Parathyroid adenoma (tissue), 2 donors: ENCODE measurements around the gene SPTAN1.

Source experiments
- H2AFZ ChIP-seq: fragments of 300-600 bp; sonication (generic); one replicate; pipeline ENCODE4 v1.7.0; 2017; ENCODE audit warnings: antibody characterized with exemption, mild to moderate bottlenecking
- H3K27ac ChIP-seq: fragments of 300-600 bp; sonication (generic); one replicate; pipeline ENCODE4 v1.7.0; 2017
- H3K27me3 ChIP-seq: fragments of 300-600 bp; sonication (generic); one replicate; pipeline ENCODE4 v1.7.0; 2017; ENCODE audit warnings: low read length; ENCODE audit not compliant: control insufficient read depth, insufficient read depth
- H3K36me3 ChIP-seq: fragments of 300-600 bp; sonication (generic); one replicate; pipeline ENCODE4 v1.7.0; 2017; ENCODE audit warnings: low read length; ENCODE audit not compliant: control insufficient read depth, insufficient read depth
- H3K4me1 ChIP-seq: fragments of 300-600 bp; sonication (generic); one replicate; pipeline ENCODE4 v1.7.0; 2017; ENCODE audit warnings: control low read depth
- H3K4me2 ChIP-seq: fragments of 300-600 bp; sonication (generic); one replicate; pipeline ENCODE4 v1.7.0; 2017; ENCODE audit warnings: low read length
- H3K4me3 ChIP-seq: fragments of 300-600 bp; sonication (generic); one replicate; pipeline ENCODE4 v1.7.0; 2017; ENCODE audit warnings: low read depth, low read length
- H3K79me2 ChIP-seq: fragments of 300-600 bp; sonication (generic); one replicate; pipeline ENCODE4 v1.7.0; 2017; ENCODE audit warnings: control low read depth
- H3K9ac ChIP-seq: fragments of 300-600 bp; sonication (generic); one replicate; pipeline ENCODE4 v1.7.0; 2017; ENCODE audit warnings: mild to moderate bottlenecking
- H3K9me3 ChIP-seq: fragments of 300-600 bp; sonication (generic); one replicate; pipeline ENCODE4 v1.7.0; 2017; ENCODE audit warnings: low read length; ENCODE audit not compliant: control insufficient read depth
- TF ChIP-seq, protein P1 (sequence below): fragments of 300-600 bp; sonication (generic); IDR thresholded peaks from one replicate; pipeline ENCODE4 v1.7.0; 2017; ENCODE audit warnings: antibody characterized with exemption, mild to moderate bottlenecking
- donor health status: primary hyperparathyroidism.

SPTAN1 gene

DNA sequence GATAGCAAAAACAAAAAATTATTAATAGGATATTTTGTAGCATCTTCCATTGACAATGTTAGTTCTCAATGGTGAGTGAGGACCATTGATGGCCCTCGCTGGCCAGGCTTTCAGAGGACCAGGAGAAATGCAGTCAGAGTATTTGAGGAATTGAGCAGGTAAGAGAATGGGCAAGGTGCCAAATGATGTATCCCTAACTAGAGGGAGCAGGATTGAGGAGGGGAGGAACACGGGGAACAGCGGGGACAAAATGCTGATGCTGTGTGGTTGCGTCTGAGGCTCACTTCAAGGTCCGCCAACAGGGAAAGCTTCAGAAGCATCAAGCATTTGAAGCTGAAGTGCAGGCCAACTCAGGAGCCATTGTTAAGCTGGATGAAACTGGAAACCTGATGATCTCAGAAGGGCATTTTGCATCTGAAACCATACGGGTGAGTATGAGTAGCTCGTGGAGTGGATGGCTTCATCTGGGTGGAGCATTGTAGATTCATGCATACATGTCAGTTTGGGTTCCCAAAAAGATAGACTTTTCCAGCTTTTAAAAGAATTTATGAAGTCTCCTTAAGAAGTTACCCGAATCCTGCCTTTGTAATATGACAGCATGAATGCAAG, 16.2 kb downstream of the SPTAN1 start:
- Histone ChIP-seq H3K27me3 (no peaks in the 10 kb centered on the region), H3K4me3 (no peak overlapping the region), H3K27ac (no peak overlapping the region), H3K9me3 (no peaks in the 10 kb centered on the region), H3K4me1 (no peaks in the 10 kb centered on the region), H2AFZ (no peak overlapping the region), H3K4me2 (no peak overlapping the region), H3K9ac (no peak overlapping the region), H3K36me3 (no peaks in the 10 kb centered on the region), H3K79me2 (peaks cover 3% of the 10 kb centered on the region)
- TF ChIP-seq, protein P1, sequence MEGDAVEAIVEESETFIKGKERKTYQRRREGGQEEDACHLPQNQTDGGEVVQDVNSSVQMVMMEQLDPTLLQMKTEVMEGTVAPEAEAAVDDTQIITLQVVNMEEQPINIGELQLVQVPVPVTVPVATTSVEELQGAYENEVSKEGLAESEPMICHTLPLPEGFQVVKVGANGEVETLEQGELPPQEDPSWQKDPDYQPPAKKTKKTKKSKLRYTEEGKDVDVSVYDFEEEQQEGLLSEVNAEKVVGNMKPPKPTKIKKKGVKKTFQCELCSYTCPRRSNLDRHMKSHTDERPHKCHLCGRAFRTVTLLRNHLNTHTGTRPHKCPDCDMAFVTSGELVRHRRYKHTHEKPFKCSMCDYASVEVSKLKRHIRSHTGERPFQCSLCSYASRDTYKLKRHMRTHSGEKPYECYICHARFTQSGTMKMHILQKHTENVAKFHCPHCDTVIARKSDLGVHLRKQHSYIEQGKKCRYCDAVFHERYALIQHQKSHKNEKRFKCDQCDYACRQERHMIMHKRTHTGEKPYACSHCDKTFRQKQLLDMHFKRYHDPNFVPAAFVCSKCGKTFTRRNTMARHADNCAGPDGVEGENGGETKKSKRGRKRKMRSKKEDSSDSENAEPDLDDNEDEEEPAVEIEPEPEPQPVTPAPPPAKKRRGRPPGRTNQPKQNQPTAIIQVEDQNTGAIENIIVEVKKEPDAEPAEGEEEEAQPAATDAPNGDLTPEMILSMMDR: no peak

DNA sequence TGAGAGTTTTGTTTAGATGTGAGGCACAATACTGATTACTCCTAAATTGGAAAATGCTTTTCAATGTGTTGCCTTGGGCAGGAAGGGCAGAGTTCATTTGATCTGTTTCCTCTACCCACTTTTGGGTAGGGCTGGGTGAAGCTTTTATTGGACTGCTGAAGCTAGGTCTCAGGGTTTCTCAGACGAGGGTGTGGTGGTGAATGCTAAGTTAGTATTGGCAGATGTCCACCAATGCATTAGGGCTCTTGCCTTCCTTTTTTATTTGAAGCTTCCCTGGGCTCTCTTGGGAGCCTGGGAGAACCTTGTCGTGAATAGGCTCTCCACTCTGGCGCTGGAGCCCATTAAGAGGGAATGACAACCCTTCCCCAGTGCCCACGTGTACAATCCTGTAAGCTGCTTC, 23.1 kb downstream of the SPTAN1 start:
- Histone ChIP-seq H3K4me2 (no peak overlapping the region), H3K27me3 (no peaks in the 10 kb centered on the region), H3K4me1 (no peaks in the 10 kb centered on the region), H3K9me3 (no peaks in the 10 kb centered on the region), H3K79me2 (no peaks in the 10 kb centered on the region), H2AFZ (no peak overlapping the region), H3K9ac (no peak overlapping the region), H3K4me3 (no peak overlapping the region), H3K36me3 (no peaks in the 10 kb centered on the region), H3K27ac (no peak overlapping the region)
- TF ChIP-seq, protein P1: no peak

DNA sequence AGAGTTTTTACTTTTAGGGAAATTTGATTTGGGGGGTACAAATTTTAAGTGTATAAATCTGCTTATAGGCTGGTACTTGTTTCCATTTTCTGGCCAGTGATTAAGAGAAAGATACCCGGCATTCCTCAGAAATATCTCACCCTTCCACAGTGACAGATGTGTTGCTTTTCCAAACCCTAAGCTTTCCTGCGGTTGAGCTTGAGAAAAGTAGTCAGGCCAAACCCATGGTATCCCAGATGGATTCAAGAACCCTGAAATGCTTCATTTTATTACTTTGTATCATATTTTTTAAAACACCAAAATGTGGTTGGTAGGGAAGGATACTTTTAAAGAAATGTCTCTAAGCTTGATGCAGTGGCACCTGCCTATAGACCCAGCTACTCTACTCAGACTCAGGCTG, 23.5 kb downstream of the SPTAN1 start:
- no peak overlapping the region for H2AFZ ChIP-seq
- no peaks in the 10 kb centered on the region for H3K36me3 ChIP-seq

DNA sequence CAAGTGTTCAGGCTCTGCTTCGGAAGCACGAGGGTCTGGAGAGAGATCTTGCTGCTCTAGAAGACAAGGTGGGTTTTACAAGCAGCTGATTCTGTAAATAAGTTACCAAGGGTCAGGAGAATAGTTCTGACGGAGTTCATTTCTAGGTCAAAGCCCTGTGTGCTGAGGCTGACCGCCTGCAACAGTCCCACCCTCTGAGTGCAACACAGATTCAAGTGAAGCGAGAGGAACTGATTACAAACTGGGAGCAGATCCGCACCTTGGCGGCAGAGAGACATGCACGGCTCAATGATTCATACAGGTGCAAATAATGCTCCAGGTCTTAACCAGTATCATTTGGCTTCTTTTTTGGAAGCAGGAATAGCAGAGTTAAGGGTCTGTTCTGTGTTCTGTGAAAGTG, 24.8 kb downstream of the SPTAN1 start:
- H2AFZ ChIP-seq: no peak overlapping the region
- no peaks in the 10 kb centered on the region for H3K27me3 ChIP-seq
- TF ChIP-seq, protein P1: no peak
- H3K4me1 ChIP-seq: no peaks in the 10 kb centered on the region
- H3K36me3 ChIP-seq: no peaks in the 10 kb centered on the region
- H3K9me3 ChIP-seq: no peaks in the 10 kb centered on the region
- H3K4me3 ChIP-seq: no peak overlapping the region
- no peaks in the 10 kb centered on the region for H3K79me2 ChIP-seq
- no peak overlapping the region for H3K4me2 ChIP-seq
- H3K27ac ChIP-seq: no peak overlapping the region
- no peak overlapping the region for H3K9ac ChIP-seq

More for the DNA sequence above, 23.5 kb downstream of the SPTAN1 start:
- TF ChIP-seq, protein P1: no peak
- Histone ChIP-seq H3K4me2 (no peak overlapping the region), H3K79me2 (no peaks in the 10 kb centered on the region), H3K9ac (no peak overlapping the region), H3K27ac (no peak overlapping the region), H3K4me3 (no peak overlapping the region), H3K27me3 (no peaks in the 10 kb centered on the region), H3K9me3 (no peaks in the 10 kb centered on the region), H3K4me1 (no peaks in the 10 kb centered on the region)

DNA sequence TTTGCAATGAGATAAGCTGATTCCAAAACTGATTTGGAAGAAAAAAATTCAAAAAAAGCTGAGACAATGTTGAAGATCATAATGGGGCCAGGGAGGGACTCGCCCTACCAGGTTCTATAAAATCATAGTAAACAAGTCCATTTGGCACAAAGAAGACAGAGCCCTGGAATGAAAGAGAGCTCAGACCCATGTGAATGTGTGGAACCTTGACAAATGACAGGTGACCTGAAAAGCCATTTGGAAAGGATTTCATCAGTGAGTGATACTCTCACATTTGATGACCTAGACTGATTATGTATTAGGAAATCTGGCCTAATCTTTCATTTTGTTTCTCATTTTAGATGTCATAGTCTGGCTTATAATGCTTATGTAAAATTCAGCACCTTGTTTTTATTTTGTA, 26.8 kb downstream of the SPTAN1 start:
- H3K27ac ChIP-seq: no peak overlapping the region
- no peak overlapping the region for H2AFZ ChIP-seq
- no peaks in the 10 kb centered on the region for H3K9me3 ChIP-seq
- no peak overlapping the region for H3K4me3 ChIP-seq
- H3K4me2 ChIP-seq: no peak overlapping the region
- no peaks in the 10 kb centered on the region for H3K36me3 ChIP-seq
- no peak overlapping the region for H3K9ac ChIP-seq
- no peaks in the 10 kb centered on the region for H3K27me3 ChIP-seq
- no peaks in the 10 kb centered on the region for H3K4me1 ChIP-seq
- H3K79me2 ChIP-seq: no peaks in the 10 kb centered on the region
- TF ChIP-seq, protein P1: no peak
